Measurements from ENCODE around the gene DIDO1. TPM values are rescaled to one million over a fixed set of nuclear protein-coding genes. Genes with fewer than 3 reads are reported as not detected.

DIDO1 gene
- total RNA-seq, 1 donor from 2014 or later, result 89.1 TPM

DNA sequence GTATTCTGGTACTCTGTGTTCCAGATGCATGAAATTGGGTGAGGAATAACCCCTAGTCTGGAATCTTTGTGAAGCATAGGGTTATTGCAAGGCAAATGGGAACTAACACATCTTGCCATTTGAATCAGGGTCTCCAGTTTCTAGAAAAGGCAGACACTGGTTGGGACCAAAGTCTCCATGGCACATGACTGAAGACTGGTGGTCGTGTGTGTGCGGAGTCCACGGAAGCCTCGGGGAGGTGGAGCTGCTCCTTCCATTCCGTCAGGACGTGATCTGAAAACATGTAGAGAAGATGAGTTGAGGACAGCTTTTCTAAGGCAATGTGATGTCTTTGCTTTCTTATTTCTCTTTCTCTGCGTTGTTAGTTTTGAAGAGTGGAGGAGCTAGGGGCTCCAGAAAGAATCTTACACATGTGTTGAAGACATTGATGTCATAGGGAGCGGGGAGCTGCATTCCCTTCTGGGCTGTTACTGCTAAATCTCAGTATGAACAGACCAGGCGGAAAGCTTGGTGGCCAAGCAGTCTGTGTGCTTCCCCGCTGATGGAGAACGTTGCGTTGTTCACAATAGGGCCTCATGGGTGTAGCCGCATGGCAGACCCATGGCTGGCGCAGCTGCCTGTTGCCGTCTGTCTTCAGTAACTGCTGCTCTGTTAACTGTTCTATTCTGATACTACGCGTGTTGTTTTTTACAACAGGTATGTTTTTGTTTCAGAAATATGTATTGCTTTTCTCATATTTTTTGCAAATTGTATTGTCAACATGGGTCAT is 21.4 kb upstream of the DIDO1 start:
- DNase-seq (no peak), ATAC-seq (ENCODE audit: low read depth) (no peak)
- no peaks in the 10 kb centered on the region for H3K9me3 Mint-ChIP-seq
- peaks cover 10% of the 10 kb centered on the region for H3K4me1 Mint-ChIP-seq
- peaks cover 77% of the 10 kb centered on the region for H3K36me3 Mint-ChIP-seq (ENCODE audit: low read depth)
- no peaks in the 10 kb centered on the region for H3K27me3 Mint-ChIP-seq
- ChIA-PET CTCF (interaction anchor here (0.7 kb wide), 1 partner anchor 25 kb away, joined by 4 read pairs; no protein-coding TSS in a partner anchor), POLR2A (interaction anchor here (0.6 to 1.0 kb wide), 2 partner anchors 12 to 590 kb away, joined by 3 read pairs; no protein-coding TSS in a partner anchor)
- no peak overlapping the region for H3K4me3 Mint-ChIP-seq
- intact Hi-C loops (cut with micrococcal nuclease), result no loop called here
- no peak overlapping the region for H3K27ac Mint-ChIP-seq
- TF ChIP-seq, protein P1, sequence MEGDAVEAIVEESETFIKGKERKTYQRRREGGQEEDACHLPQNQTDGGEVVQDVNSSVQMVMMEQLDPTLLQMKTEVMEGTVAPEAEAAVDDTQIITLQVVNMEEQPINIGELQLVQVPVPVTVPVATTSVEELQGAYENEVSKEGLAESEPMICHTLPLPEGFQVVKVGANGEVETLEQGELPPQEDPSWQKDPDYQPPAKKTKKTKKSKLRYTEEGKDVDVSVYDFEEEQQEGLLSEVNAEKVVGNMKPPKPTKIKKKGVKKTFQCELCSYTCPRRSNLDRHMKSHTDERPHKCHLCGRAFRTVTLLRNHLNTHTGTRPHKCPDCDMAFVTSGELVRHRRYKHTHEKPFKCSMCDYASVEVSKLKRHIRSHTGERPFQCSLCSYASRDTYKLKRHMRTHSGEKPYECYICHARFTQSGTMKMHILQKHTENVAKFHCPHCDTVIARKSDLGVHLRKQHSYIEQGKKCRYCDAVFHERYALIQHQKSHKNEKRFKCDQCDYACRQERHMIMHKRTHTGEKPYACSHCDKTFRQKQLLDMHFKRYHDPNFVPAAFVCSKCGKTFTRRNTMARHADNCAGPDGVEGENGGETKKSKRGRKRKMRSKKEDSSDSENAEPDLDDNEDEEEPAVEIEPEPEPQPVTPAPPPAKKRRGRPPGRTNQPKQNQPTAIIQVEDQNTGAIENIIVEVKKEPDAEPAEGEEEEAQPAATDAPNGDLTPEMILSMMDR (IDR thresholded peaks at IDR 0.05), result no peak

DNA sequence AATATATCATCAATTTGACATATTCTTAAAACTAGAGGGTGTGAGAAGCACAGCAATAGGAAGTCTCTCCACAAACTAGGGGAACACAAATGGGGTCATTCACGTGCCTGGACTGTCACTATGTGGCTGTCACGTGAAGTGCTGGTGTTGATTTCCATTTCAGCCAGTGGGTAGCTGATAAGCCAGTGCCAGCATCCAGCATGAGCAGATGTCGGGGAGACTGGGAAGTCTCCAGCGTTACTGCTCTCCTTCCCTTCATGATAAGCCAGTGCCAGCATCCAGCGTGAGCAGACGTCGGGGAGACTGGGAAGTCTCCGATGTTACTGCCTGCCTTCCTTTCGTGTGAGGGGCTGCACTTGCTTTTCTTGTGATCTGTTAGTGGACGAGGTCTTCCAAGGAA is 20.6 kb upstream of the DIDO1 start:
- H3K27me3 Mint-ChIP-seq, result no peaks in the 10 kb centered on the region
- H3K4me3 Mint-ChIP-seq, result no peak overlapping the region
- CTCF ChIA-PET, result no interaction called here
- ATAC-seq (ENCODE audit: low read depth) (no peak), DNase-seq (no peak)
- H3K36me3 Mint-ChIP-seq (ENCODE audit: low read depth), result peaks cover 85% of the 10 kb centered on the region
- H3K4me1 Mint-ChIP-seq, result peaks cover 6% of the 10 kb centered on the region
- TF ChIP-seq, protein P1 (IDR thresholded peaks at IDR 0.05), result no peak
- no peaks in the 10 kb centered on the region for H3K9me3 Mint-ChIP-seq
- intact Hi-C loops (cut with micrococcal nuclease), result no loop called here
- POLR2A ChIA-PET, result no interaction called here
- H3K27ac Mint-ChIP-seq, result no peak overlapping the region

DNA sequence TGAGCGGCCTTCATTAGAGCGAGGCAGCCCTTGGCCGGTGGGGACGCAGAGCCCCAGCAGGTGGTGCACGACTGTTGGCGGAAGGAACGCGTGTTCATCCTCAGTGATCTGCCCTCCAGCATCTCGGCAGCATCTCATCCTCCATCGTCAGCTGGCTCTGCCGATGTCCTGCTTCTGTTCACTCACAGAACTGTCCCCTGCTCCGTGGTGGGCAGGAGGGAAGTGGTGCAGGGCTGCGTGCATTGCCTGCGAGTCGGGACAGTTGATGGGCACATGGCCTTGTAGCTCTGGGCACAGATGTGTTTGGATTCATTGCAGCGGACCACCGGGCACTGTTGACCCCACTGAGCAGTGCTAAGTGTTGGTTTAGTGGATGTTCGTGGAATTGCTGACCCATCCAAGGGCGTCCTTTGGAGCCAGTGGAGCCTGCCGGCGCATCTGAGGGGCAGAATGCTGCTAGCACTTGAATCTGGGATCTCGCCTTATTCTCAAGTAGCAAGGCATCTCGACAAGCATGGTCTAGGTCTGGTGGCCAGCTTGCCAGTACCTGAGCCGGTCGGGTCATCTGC is 19.6 kb upstream of the DIDO1 start:
- POLR2A ChIA-PET, result no interaction called here
- ATAC-seq (ENCODE audit: low read depth) (no peak), DNase-seq (no peak)
- Mint-ChIP-seq H3K4me1 (peaks cover 8% of the 10 kb centered on the region), H3K27ac (no peak overlapping the region), H3K27me3 (no peaks in the 10 kb centered on the region), H3K36me3 (ENCODE audit: low read depth) (peaks cover 95% of the 10 kb centered on the region), H3K9me3 (no peaks in the 10 kb centered on the region), H3K4me3 (no peak overlapping the region)
- CTCF ChIA-PET, result no interaction called here
- TF ChIP-seq, protein P1 (IDR thresholded peaks at IDR 0.05), result no peak
- intact Hi-C loops (cut with micrococcal nuclease), result no loop called here

- intact Hi-C loops (cut with micrococcal nuclease), result no loop called here
- ChIA-PET POLR2A (no interaction called here), CTCF (no interaction called here)
- Mint-ChIP-seq H3K9me3 (no peaks in the 10 kb centered on the region), H3K4me1 (peaks cover 10% of the 10 kb centered on the region), H3K4me3 (no peak overlapping the region), H3K27me3 (no peaks in the 10 kb centered on the region), H3K36me3 (ENCODE audit: low read depth) (peaks cover 86% of the 10 kb centered on the region), H3K27ac (no peak overlapping the region)
- ATAC-seq (ENCODE audit: low read depth), result no peak
- DNase-seq, result no peak
- TF ChIP-seq, protein P1 (IDR thresholded peaks at IDR 0.05), result no peak
Observed at GRCh38 chr20:62944746-62945145, 18.4 kb upstream of the DIDO1 start.

DNA sequence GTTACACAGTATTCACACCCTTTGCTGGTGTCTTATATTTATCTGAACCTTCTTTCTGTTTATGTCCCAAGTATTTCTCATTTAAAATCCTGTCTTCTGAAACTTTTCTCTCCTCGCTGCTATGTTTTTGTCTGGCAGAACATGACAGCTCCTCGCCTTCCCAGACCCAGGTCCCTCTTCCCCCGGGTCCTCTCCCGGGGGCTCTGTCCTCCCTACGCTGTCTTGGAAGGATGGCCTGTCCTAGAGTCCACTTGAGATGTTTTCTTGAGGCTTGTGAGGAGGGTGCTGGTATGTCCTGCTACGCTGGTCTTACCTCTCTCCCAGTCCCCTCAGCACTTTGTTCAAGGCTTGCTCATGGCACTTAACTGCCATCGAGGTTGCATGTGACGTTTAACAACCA is 17.9 kb upstream of the DIDO1 start:
- no peaks in the 10 kb centered on the region for H3K27me3 Mint-ChIP-seq
- peaks cover 82% of the 10 kb centered on the region for H3K36me3 Mint-ChIP-seq (ENCODE audit: low read depth)
- DNase-seq (no peak), ATAC-seq (ENCODE audit: low read depth) (no peak)
- no peak overlapping the region for H3K4me3 Mint-ChIP-seq
- intact Hi-C loops (cut with micrococcal nuclease), result no loop called here
- TF ChIP-seq, protein P1 (IDR thresholded peaks at IDR 0.05), result no peak
- H3K9me3 Mint-ChIP-seq, result no peaks in the 10 kb centered on the region
- no peak overlapping the region for H3K27ac Mint-ChIP-seq
- ChIA-PET POLR2A (interaction anchor here (1.3 kb wide), 1 partner anchor 10 kb away, joined by 3 read pairs; no protein-coding TSS in a partner anchor), CTCF (no interaction called here)
- peaks cover 16% of the 10 kb centered on the region for H3K4me1 Mint-ChIP-seq

All from activated B cell treated with CpG ODN at 0.5 μM for 24 hours (primary cell).